Measurements from ENCODE around the gene CFAP99.

Gene CFAP99

DNA sequence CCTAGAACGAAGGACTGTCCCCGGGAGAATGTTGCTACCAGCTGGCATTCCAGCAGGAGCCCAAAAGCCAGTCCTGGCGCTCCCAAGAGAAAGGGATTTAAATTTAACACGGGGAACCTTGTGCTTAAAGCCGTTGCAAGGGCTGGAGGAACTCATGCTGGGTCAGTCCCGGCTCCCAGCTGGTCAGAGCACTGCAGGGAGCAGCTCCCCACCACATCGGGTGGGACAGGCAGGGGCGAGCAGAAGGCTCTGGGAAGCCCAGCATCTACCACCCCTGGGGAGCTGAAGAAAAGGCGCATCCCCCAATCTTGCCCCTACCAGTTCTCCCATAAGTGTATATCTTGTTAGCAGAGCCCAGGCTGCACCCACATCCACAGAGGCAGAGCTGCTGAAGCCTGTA lies 15.7 kb downstream of the CFAP99 start:
- H3K27me3 ChIP-seq (ENCODE audit: control insufficient read depth, low read length) = no peaks in the 10 kb centered on the region
- H3K9me2 ChIP-seq (replicated peaks; ENCODE audit: control insufficient read depth, low read length) = no peaks in the 10 kb centered on the region
- H3K27ac ChIP-seq (ENCODE audit: low read depth, low read length) = no peak overlapping the region
- H3K36me3 ChIP-seq (ENCODE audit: control insufficient read depth, low read length) = no peaks in the 10 kb centered on the region
- no peaks in the 10 kb centered on the region for H3K9me3 ChIP-seq (ENCODE audit: control insufficient read depth, insufficient read depth, low read length)
- no peak overlapping the region for H3K4me2 ChIP-seq (ENCODE audit: low read length)
- H3K79me2 ChIP-seq (ENCODE audit: control insufficient read depth, low read length) = no peaks in the 10 kb centered on the region
- H3F3A ChIP-seq (ENCODE audit: control insufficient read depth, insufficient read depth) = no peaks in the 10 kb centered on the region
- no peaks in the 10 kb centered on the region for H3K4me1 ChIP-seq (ENCODE audit: control insufficient read depth, low read length)
- TF ChIP-seq, protein P1, sequence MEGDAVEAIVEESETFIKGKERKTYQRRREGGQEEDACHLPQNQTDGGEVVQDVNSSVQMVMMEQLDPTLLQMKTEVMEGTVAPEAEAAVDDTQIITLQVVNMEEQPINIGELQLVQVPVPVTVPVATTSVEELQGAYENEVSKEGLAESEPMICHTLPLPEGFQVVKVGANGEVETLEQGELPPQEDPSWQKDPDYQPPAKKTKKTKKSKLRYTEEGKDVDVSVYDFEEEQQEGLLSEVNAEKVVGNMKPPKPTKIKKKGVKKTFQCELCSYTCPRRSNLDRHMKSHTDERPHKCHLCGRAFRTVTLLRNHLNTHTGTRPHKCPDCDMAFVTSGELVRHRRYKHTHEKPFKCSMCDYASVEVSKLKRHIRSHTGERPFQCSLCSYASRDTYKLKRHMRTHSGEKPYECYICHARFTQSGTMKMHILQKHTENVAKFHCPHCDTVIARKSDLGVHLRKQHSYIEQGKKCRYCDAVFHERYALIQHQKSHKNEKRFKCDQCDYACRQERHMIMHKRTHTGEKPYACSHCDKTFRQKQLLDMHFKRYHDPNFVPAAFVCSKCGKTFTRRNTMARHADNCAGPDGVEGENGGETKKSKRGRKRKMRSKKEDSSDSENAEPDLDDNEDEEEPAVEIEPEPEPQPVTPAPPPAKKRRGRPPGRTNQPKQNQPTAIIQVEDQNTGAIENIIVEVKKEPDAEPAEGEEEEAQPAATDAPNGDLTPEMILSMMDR (IDR thresholded peaks at IDR 0.05; ENCODE audit: low read depth, low read length, poor library complexity, severe bottlenecking) = no peak
- no peak for TF ChIP-seq EZH2phosphoT487 (IDR thresholded peaks at IDR 0.05; ENCODE audit: borderline replicate concordance, low read length)
- H3K4me3 ChIP-seq (ENCODE audit: low read length) = no peak overlapping the region
- H4K20me1 ChIP-seq (ENCODE audit: control insufficient read depth, insufficient read depth, low read depth, low read length) = no peaks in the 10 kb centered on the region

DNA sequence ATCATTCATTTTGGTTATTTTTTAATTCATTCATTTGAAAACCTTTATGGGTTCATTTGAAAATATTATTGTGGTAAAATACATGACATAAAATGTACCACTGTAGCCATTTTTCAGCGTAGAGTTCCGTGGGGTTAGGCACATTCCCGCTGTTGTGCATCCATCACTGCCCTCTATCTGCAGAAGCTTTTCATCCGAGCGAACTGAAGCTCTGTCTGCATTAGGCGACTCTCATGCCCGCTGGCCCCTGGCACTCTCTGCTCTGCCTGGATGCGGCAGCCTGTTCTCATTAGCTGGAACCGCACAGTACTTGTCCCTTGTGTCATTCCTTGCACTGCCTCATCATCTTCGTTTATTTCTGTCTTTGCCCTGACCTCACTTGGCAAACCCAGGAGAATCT lies 17.5 kb downstream of the CFAP99 start:
- H3K27me3 ChIP-seq (ENCODE audit: control insufficient read depth, low read length) = no peaks in the 10 kb centered on the region
- TF ChIP-seq EZH2phosphoT487 (IDR thresholded peaks at IDR 0.05; ENCODE audit: borderline replicate concordance, low read length) = no peak
- TF ChIP-seq, protein P1 (IDR thresholded peaks at IDR 0.05; ENCODE audit: low read depth, low read length, poor library complexity, severe bottlenecking) = no peak
- H3K79me2 ChIP-seq (ENCODE audit: control insufficient read depth, low read length) = no peaks in the 10 kb centered on the region
- no peaks in the 10 kb centered on the region for H3K9me3 ChIP-seq (ENCODE audit: control insufficient read depth, insufficient read depth, low read length)
- H3K4me1 ChIP-seq (ENCODE audit: control insufficient read depth, low read length) = peaks cover 1% of the 10 kb centered on the region
- H3K36me3 ChIP-seq (ENCODE audit: control insufficient read depth, low read length) = no peaks in the 10 kb centered on the region
- H3K27ac ChIP-seq (ENCODE audit: low read depth, low read length) = no peak overlapping the region
- H3K4me2 ChIP-seq (ENCODE audit: low read length) = no peak overlapping the region
- H3K9me2 ChIP-seq (replicated peaks; ENCODE audit: control insufficient read depth, low read length) = no peaks in the 10 kb centered on the region
- H3K4me3 ChIP-seq (ENCODE audit: low read length) = no peak overlapping the region
- no peaks in the 10 kb centered on the region for H3F3A ChIP-seq (ENCODE audit: control insufficient read depth, insufficient read depth)
- H4K20me1 ChIP-seq (ENCODE audit: control insufficient read depth, insufficient read depth, low read depth, low read length) = no peaks in the 10 kb centered on the region

GRCh38 chr4:2436761-2437474 lies 18.2 kb downstream of the CFAP99 start:
- Histone ChIP-seq H3K4me1 (ENCODE audit: control insufficient read depth, low read length) (peaks cover 7% of the 10 kb centered on the region), H3K27me3 (ENCODE audit: control insufficient read depth, low read length) (no peaks in the 10 kb centered on the region), H3K4me2 (ENCODE audit: low read length) (no peak overlapping the region), H3K27ac (ENCODE audit: low read depth, low read length) (no peak overlapping the region), H3K9me2 (replicated peaks; ENCODE audit: control insufficient read depth, low read length) (no peaks in the 10 kb centered on the region), H3K79me2 (ENCODE audit: control insufficient read depth, low read length) (no peaks in the 10 kb centered on the region), H4K20me1 (ENCODE audit: control insufficient read depth, insufficient read depth, low read depth, low read length) (no peaks in the 10 kb centered on the region), H3K36me3 (ENCODE audit: control insufficient read depth, low read length) (no peaks in the 10 kb centered on the region), H3K4me3 (ENCODE audit: low read length) (no peak overlapping the region), H3K9me3 (ENCODE audit: control insufficient read depth, insufficient read depth, low read length) (no peaks in the 10 kb centered on the region), H3F3A (ENCODE audit: control insufficient read depth, insufficient read depth) (no peaks in the 10 kb centered on the region)
- TF ChIP-seq, protein P1 (IDR thresholded peaks at IDR 0.05; ENCODE audit: low read depth, low read length, poor library complexity, severe bottlenecking) = no peak
